NCI-H510A treated with DMSO at 0.1 percent for 48 hours (cell line): ENCODE measurements around the gene TAOK3.
"Not testable (repeated sequence)": the region's sequence is repeated elsewhere in the genome, so short reads cannot be mapped to it uniquely, and the experiment has no call there.

Experiments
- DNase-seq: peaks from one replicate; lab custom pipeline; 2025; lab: John Stamatoyannopoulos, UW

The TAOK3 gene

DNA sequence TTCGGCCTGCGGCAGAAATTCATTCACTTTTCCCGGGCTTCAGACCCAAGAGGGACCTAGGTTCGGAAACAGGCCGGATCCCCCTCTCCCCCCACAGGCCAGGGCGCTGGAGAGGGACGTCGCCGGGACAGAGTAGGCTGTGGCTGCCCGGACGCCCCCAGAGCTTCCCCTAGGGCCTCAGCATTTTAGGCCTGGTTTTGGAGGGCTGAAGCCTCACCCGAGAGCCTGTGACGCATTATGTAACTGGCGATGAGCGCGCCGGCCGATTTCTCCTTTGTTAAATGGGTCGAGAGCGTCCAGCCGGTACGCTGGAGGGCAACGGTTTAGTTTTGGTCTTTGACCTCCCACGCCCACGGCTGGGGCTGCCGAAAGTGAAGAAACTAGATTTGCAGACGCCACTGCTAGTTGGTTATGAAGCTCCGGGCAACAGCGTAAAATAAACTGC is 236.1 kb downstream of the TAOK3 start:
- DNase-seq, result peak; percentile 16

GRCh38 chr12:118135788-118136558 is 236.7 kb downstream of the TAOK3 start, which contains the start of gene PEBP1:
PEBP1 (plus strand) TSS chr12:118136124; CDS start chr12:118136210, 86 bp downstream.
- peak; percentile 95 for DNase-seq

GRCh38 chr12:118129436-118129835 is 243.3 kb downstream of the TAOK3 start:
- not testable (repeated sequence) for DNase-seq

DNA sequence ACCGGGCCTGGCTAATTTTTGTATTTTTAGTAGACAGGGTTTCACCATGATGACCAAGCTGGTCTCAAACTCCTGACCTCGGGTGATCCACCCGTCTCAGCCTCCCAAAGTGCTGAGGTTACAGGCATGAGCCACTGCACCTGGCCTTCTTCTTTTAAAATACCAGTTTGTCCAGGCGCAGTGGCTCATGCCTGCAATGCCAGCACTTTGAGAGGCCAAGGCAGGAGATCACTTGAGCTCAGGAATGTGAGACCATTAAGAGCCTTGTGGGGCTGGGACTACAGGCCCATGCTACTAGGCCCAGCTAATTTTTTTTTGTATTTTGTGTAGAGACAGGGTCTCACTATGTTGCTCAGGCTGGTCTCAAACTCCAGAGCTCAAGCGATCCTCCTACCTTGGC is 244.8 kb downstream of the TAOK3 start:
- no peak for DNase-seq

DNA sequence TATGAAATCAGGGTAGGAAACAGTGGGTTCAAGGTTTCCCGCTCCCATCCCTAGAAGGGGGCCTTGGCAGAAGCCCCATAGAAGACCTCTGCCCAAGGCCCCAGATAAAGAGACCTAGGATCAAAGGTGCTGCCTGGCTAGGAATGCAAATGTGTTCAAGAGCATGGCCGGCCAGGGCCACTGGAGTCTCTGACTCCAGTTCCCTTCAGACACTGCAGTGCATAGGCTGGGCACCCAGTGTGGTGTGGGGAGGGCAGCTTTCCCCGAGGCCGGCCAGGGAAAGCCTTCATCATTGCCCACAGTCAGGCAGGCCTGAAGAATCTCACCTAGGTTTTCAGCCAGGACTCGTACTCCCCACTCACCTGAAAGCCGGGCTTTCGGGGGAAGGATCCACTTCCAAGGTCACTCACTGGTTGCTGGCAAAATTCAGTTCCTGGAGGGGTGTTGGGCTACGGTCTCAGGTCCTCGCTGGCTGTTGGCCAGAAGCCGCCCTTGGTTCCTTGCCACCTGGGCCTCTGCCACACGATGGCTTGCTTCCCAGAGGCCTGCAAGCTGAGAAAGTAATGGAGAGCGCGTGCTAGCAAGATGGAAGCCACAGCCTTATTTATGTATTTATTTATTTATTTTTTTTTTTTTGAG is 246.5 kb downstream of the TAOK3 start:
- no peak for DNase-seq

DNA sequence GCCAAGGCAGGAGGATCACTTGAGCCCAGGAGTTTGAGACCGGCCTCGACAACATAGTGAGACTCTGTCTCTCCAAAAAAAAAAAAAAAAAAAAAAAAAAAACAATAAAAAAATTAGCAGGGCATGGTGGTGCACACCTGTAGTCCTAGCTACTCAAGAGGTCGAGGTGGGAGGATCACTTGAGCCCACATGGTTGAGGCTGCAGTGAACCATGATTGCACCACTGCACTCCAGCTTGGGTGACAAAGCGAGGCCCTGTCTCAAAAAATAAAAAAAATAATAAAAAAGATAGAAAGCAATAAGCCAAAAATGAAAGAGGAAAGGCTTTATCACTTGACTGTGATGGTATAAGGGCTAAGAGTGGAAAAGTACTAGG is 247.0 kb downstream of the TAOK3 start:
- no peak for DNase-seq

- DNase-seq, result no peak
These were observed 248.3 kb downstream of the TAOK3 start for GRCh38 chr12:118124333-118124874.

- DNase-seq, result no peak
These were observed 250.4 kb downstream of the TAOK3 start for GRCh38 chr12:118122264-118122663.

- peak; percentile 79 for DNase-seq
These were observed 251.9 kb downstream of the TAOK3 start for GRCh38 chr12:118120579-118121363.

- no peak for DNase-seq
These were observed 253.2 kb downstream of the TAOK3 start for GRCh38 chr12:118119449-118119879.

GRCh38 chr12:118109088-118109487 is 263.6 kb downstream of the TAOK3 start:
- no peak for DNase-seq

- no peak for DNase-seq
These were observed 265.0 kb downstream of the TAOK3 start for GRCh38 chr12:118107694-118108093.

- DNase-seq, result no peak
These were observed 265.7 kb downstream of the TAOK3 start for GRCh38 chr12:118107011-118107410.

DNA sequence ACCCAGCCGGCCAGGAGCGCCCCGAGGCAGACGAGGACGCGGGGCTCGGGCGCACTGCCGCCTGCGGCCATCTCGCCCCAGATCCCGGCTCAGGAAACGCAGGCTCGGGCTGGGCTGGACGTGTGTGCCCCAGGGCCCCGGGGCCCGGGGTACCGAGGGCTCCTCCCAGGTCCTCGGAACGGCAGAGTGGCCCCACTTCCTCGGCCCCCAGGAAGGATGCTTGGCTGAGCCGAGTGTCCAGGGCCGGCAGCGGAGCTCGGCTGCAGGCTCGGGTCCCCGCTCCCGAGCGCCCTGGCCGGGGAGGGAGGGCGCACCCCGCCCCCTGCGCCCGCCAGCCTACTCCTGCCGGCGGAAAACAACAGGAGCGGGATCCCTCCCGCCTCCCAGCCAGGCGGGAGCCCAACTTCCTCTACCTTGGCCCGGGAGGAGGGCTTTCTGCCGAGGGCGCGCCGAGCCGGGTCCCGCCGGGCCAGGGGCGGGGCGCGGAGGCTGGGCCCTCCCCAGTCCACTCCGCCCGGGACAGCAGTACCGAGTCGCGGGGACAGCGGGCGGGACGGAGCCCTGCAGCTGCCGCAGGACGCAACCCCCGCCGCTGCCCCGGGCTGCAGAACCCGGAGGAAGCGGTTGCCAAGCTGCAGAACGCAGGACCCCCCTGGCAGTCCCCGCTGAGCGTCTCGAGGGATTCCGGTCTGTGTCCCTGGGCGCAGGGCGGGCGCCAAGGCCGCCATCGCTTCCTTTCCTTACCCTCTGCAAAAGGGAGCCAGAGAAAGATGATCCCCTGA is 268.9 kb downstream of the TAOK3 start, which contains the start of gene VSIG10:
VSIG10 (minus strand) TSS at position 411 of the 782 bp plus-strand sequence; CDS start at position 71, 340 bp downstream.
- peak; percentile 84 for DNase-seq

GRCh38 chr12:118103201-118103600 is 269.5 kb downstream of the TAOK3 start:
- peak; percentile 89 for DNase-seq

GRCh38 chr12:118102609-118103008 is 270.1 kb downstream of the TAOK3 start:
- DNase-seq, result no peak

GRCh38 chr12:118102070-118102469 is 270.6 kb downstream of the TAOK3 start:
- DNase-seq, result no peak

DNA sequence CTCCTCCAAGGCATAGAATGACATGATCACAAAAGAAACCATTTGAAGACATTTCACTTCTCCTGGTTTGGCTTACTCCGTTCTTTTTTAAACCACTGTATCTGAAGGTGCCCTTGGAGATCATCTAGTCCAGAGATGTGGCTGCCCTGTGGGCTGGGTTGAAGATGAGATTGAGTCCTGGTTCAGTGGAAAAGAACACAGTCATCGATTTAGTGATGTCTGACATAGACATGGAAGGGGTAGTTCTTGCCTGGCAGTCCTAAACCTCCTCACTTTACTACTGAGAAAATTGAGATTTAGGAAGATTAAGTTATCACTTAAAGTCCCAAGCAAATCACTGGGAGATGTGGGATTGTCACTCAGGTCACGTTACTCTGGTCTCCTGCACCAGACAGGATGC is 271.7 kb downstream of the TAOK3 start:
- no peak for DNase-seq
